Measurements from ENCODE around the gene ART3.

The ART3 gene

DNA sequence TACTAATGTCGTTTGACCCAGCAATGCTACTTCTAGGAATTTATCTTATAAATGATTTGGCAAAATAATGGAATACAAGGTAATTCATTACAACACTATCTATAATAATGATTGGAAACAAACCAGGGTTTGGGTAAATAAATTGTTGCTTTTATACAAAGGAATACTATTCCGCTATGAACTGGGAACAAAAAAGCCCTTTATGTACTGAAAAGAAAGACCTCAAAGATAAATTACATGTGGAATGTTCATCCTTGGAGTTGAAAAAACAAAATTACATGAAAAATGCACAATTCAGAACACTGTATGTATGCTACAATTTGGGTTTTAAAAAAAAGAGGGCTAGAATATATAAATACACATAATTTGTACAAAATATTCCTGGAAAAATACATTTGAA is 78.8 kb downstream of the ART3 start:
- no peak for FAIRE-seq

DNA sequence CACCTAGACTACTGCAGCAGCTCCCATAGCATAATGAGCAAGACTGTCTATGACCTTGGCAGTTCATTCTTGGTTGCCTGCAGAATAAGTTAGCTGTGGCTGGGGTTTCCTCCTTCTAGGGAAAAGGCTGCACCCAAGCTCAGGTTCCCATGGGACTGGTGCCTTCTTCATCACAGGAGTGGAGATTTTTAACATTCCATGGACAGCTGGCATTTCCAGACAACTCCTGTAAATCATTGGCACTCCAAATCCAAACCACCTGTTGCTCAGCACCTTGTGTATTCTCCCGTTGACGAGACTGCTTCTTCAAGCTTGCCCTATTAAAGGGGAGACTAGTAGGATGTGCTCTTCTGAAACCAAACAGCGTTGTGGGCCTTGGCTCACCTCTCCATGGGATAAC is 81.5 kb downstream of the ART3 start:
- no peak for FAIRE-seq

DNA sequence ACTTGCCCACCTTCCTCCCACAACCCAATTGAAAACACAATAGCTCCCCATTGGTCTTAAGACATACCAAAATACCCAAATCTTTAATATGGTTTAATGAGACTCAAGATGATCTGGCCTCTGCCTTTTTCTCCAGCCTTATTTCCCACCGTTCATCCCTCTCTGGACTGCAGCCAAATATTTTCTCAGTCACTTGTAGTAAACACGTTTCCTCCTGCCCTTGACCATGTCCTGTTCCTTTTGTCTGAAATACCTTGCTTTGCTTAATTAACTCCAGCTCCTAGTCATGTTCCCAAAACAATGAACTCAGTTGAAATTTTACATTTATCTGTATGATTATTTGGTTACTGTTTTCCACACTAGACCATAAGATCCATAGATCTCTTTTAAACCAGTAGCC is 82.1 kb downstream of the ART3 start:
- no peak for FAIRE-seq

DNA sequence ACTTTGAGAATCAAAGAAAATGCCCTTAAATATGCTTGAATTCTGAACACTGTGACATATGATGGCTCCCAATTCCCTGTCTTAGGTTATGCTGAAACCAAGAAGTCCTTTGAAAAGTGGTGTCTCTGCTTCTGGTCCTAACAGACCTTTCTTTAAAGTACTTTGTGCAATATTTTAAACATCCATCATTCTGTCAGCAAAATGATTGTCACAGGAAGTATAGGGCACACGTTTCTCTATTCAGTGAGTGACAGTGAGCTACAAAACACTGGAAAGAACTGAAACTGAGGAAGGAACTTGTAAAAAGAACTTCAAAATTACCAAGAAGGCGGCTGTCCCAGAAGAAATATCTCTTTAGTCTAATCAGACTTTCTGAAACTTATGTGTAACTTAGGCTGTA is 85.8 kb downstream of the ART3 start:
- no peak for FAIRE-seq

Measured in TTC549 (cell line).